HFF-Myc (cell line): ENCODE results near the gene TRAF2.

Experiments
- DNase-seq: peaks from one replicate; pipeline ENCODE4 v3.0.0-alpha.2; 2011; ENCODE audit warnings: low read depth; ENCODE audit errors: extremely low read depth
- H3K4me3 ChIP-seq: replicated peaks from 2 replicates; pipeline ENCODE4 v1.5.1; 2011; ENCODE audit warnings: low read depth, mild to moderate bottlenecking, control low read depth, low read length
- CTCF ChIP-seq: IDR thresholded peaks from 2 replicates; pipeline ENCODE4 v1.5.1; 2012; ENCODE audit warnings: mild to moderate bottlenecking, low read depth, low read length, control low read depth; ENCODE audit errors: missing control alignments

TRAF2 gene

DNA sequence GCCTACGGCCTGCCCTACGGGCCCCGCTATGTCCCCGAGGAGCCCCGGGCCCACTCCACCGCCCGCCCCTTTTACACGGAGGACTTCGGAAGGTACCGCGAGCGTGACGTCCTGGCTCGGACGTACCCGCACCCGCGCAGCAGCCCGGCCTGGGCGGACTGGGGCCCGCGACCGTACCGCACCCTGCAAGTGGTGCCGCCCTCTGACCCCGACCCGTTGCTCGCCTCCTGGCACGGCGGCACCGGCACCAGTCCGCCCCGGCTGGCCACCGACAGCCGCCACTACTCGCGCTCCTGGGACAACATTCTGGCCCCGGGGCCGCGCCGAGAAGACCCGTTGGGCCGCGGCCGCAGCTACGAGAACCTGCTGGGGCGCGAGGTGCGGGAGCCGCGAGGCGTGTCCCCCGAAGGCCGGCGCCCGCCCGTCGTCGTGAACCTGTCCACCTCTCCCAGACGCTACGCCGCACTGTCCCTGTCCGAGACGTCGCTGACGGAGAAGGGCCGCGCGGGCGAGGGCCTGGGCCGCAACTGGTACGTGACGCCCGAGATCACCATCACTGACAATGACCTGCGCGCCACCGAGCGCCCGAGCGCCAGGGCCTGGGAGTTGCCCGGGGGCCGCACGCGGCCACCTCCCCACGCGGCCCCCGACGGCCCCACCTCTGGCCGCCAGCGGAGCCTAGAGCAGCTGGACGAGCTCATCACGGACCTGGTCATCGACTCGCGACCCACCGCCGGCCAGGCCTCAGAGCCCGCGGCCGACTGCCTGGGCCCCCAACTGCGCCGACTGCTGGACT lies 40.7 kb upstream of the TRAF2 start:
- TF ChIP-seq CTCF, result no peak
- no peak overlapping the region for H3K4me3 ChIP-seq
- DNase-seq, result no peak

DNA sequence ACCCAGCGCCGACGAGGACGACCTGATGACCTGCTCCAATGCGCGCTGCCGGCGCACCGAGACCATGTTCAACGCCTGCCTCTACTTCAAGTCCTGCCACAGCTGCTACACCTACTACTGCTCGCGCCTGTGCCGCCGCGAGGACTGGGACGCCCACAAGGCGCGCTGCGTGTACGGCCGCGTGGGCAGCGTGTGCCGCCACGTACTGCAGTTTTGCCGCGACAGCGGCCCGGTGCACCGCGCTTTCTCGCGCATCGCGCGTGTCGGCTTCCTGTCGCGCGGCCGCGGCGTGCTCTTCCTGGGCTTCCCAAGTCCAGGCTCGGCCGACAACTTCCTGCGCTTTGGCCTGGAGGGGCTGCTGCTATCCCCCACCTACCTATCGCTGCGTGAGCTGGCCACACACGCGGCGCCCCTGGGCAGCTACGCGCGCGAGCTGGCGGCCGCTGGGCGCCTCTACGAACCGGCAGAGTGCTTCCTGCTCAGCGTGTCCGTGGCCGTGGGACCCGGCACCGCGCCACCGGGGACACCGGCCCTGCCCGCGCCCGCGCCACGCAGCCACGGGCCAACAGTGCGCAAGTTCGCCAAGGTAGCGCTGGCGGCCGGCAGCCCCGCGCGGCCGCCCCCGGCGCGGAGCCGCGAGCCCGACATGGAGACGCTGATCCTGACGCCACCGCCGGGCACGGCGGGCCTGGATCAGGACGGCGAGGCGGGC lies 39.8 kb upstream of the TRAF2 start:
- no peak for DNase-seq
- no peak overlapping the region for H3K4me3 ChIP-seq
- TF ChIP-seq CTCF, result no peak

- peak overlapping the region; percentile 75 for H3K4me3 ChIP-seq
- no peak for DNase-seq
- no peak for TF ChIP-seq CTCF
Measured at GRCh38 chr9:136847088-136847825, 39.1 kb upstream of the TRAF2 start.

- no peak for TF ChIP-seq CTCF
- H3K4me3 ChIP-seq, result peak overlapping the region; percentile 75
- no peak for DNase-seq
Measured at GRCh38 chr9:136847826-136848392, 38.4 kb upstream of the TRAF2 start.

DNA sequence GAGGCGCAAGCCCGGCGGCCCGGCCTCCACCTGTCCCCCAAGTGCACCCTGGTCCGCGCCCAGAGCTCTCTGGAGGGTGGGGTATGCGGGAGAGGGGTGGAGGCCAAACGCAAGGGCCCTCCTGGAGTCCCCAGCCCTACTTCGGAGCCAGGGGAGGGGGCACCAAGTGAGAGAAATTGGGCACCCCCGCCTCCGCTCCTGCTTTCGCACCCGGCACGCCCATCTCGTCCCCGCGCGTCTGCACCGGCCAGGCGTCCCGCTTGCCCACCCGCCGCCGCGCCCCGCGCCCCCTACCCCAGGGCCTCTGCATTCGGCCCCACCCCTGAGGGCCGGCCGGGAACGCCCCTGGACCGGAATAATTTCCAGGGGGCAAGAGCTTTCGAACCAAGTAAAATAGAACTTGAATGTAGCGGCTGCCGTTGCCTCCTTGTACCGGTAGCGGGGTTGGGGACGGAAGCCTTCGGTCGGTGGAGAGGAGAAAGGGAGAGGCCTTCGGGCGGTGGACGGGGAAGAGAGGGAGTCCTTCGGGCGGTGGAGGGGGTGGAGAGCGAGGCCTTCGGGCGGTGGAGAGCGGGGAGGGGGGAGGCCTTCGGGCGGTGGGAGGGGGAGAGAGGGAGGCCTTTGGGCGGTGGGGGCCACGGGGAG lies 37.8 kb upstream of the TRAF2 start:
- TF ChIP-seq CTCF, result no peak
- DNase-seq, result no peak
- peak overlapping the region; percentile 75 for H3K4me3 ChIP-seq
